HEK293 (cell line): Measurements from ENCODE around the gene OSTC.

Experiments used
- EGR2 ChIP-seq: fragments of 450-650 bp; formaldehyde crosslinking; IDR thresholded peaks from 2 replicates; pipeline ENCODE4 v1.5.1; 2016; ENCODE audit warnings: low read depth, missing biosample characterization, missing genetic modification characterization
- GLI2 ChIP-seq: fragments of 450-650 bp; formaldehyde crosslinking; IDR thresholded peaks from 2 replicates; pipeline ENCODE4; 2017; ENCODE audit warnings: missing biosample characterization, missing genetic modification characterization, low read depth, borderline replicate concordance
- GLIS1 ChIP-seq: fragments of 450-650 bp; formaldehyde crosslinking; IDR thresholded peaks from 2 replicates; pipeline ENCODE4 v1.5.1; 2016; ENCODE audit warnings: missing biosample characterization, missing genetic modification characterization
- GLIS2 ChIP-seq: fragments of 450-650 bp; formaldehyde crosslinking; IDR thresholded peaks from 2 replicates; pipeline ENCODE4 v1.5.1; 2016; ENCODE audit warnings: missing biosample characterization, missing genetic modification characterization
- HOXC10 ChIP-seq: sonication (generic); formaldehyde crosslinking; IDR thresholded peaks from 2 replicates; pipeline ENCODE4 v1.8.1; 2023; ENCODE audit warnings: mild to moderate bottlenecking, missing genetic modification reagents
- HOXD13 ChIP-seq: sonication (generic); formaldehyde crosslinking; IDR thresholded peaks from 2 replicates; pipeline ENCODE4 v1.8.0; 2022; ENCODE audit warnings: missing genetic modification reagents, borderline replicate concordance
- KLF8 ChIP-seq: fragments of 450-650 bp; formaldehyde crosslinking; IDR thresholded peaks from 2 replicates; pipeline ENCODE4 v1.5.1; 2016; ENCODE audit warnings: missing biosample characterization, missing genetic modification characterization
- REPIN1 ChIP-seq: fragments of 450-650 bp; formaldehyde crosslinking; IDR thresholded peaks from 2 replicates; pipeline ENCODE4 v1.5.1; 2017; ENCODE audit warnings: missing biosample characterization, missing genetic modification characterization, low read depth
- ZNF114 ChIP-seq: fragments of 450-650 bp; formaldehyde crosslinking; IDR thresholded peaks from 2 replicates; pipeline ENCODE4 v1.5.0; 2017; ENCODE audit warnings: missing biosample characterization, missing genetic modification characterization
- ZNF155 ChIP-seq: fragments of 450-650 bp; formaldehyde crosslinking; IDR thresholded peaks from 2 replicates; pipeline ENCODE4 v1.5.1; 2016; ENCODE audit warnings: missing biosample characterization, missing genetic modification characterization
- ZNF211 ChIP-seq: fragments of 450-650 bp; formaldehyde crosslinking; IDR thresholded peaks from 2 replicates; pipeline ENCODE4 v1.5.1; 2016; ENCODE audit warnings: low read depth, missing biosample characterization, missing genetic modification characterization
- ZNF24 ChIP-seq: fragments of 450-650 bp; formaldehyde crosslinking; IDR thresholded peaks from 2 replicates; pipeline ENCODE4 v1.5.1; 2016; ENCODE audit warnings: missing biosample characterization, missing genetic modification characterization
- ZNF274 ChIP-seq, 2 experiments: fragments of 200-500 bp in 1 of 2; fragments of 450-650 bp in 1 of 2; sonication (Bioruptor generic) in 1 of 2; formaldehyde crosslinking in 1 of 2; IDR thresholded peaks; 2 replicates each; pipeline versions ENCODE4 v1.5.1 to v1.6.1; 2014 to 2016; ENCODE audit warnings: borderline replicate concordance in 1 of 2, inconsistent platforms in 1 of 2, low read length in 1 of 2, missing biosample characterization in 1 of 2, missing genetic modification characterization in 1 of 2
- ZNF302 ChIP-seq: fragments of 450-650 bp; formaldehyde crosslinking; IDR thresholded peaks from 2 replicates; pipeline ENCODE4 v1.5.1; 2016; ENCODE audit warnings: missing biosample characterization, missing genetic modification characterization, low read depth
- ZNF341 ChIP-seq: fragments of 450-650 bp; formaldehyde crosslinking; IDR thresholded peaks from 2 replicates; pipeline ENCODE4; 2016; ENCODE audit warnings: low read depth, missing biosample characterization, missing genetic modification characterization
- ZNF416 ChIP-seq: fragments of 450-650 bp; formaldehyde crosslinking; IDR thresholded peaks from 2 replicates; pipeline ENCODE4 v1.5.1; 2016; ENCODE audit warnings: missing biosample characterization, missing genetic modification characterization
- ZNF433 ChIP-seq: fragments of 450-650 bp; formaldehyde crosslinking; IDR thresholded peaks from 2 replicates; pipeline ENCODE4 v1.5.1; 2016; ENCODE audit warnings: missing biosample characterization, missing genetic modification characterization, low read depth
- ZNF76 ChIP-seq: fragments of 450-650 bp; formaldehyde crosslinking; IDR thresholded peaks from 2 replicates; pipeline ENCODE4; 2016; ENCODE audit warnings: low read depth, missing biosample characterization, missing genetic modification characterization, borderline replicate concordance
- ZNF830 ChIP-seq: fragments of 450-650 bp; IDR thresholded peaks from 2 replicates; pipeline ENCODE4 v1.5.0; 2018; ENCODE audit warnings: missing biosample characterization, missing genetic modification characterization, low read depth, mild to moderate bottlenecking, moderate library complexity
- ZSCAN30 ChIP-seq: fragments of 450-650 bp; IDR thresholded peaks from 2 replicates; pipeline ENCODE4 v1.5.1; 2018; ENCODE audit warnings: missing biosample characterization, mild to moderate bottlenecking, missing genetic modification characterization, moderate library complexity
- TF ChIP-seq, protein P1 (sequence below): fragments of 450-650 bp; formaldehyde crosslinking; IDR thresholded peaks from 2 replicates; pipeline ENCODE4 v1.5.1; 2016; ENCODE audit warnings: missing biosample characterization, missing genetic modification characterization
- TF ChIP-seq, protein P2 (sequence below): fragments of 450-650 bp; formaldehyde crosslinking; IDR thresholded peaks from 2 replicates; pipeline ENCODE4 v1.5.1; 2016; ENCODE audit warnings: missing biosample characterization, missing genetic modification characterization, low read depth
- TF ChIP-seq, protein P3 (sequence below): fragments of 450-650 bp; formaldehyde crosslinking; IDR thresholded peaks from 2 replicates; pipeline ENCODE4 v1.5.1; 2016; ENCODE audit warnings: missing biosample characterization, missing genetic modification characterization
- TF ChIP-seq, protein P4 (sequence below): fragments of 450-650 bp; formaldehyde crosslinking; IDR thresholded peaks from 2 replicates; pipeline ENCODE4 v1.5.1; 2016; ENCODE audit warnings: missing biosample characterization, missing genetic modification characterization
- TF ChIP-seq, protein P5 (sequence below): fragments of 450-650 bp; formaldehyde crosslinking; IDR thresholded peaks from 2 replicates; pipeline ENCODE4 v1.5.1; 2017; ENCODE audit warnings: missing biosample characterization, missing genetic modification characterization
- TF ChIP-seq, protein P6 (sequence below): fragments of 450-650 bp; formaldehyde crosslinking; IDR thresholded peaks from 2 replicates; pipeline ENCODE4 v1.5.1; 2016; ENCODE audit warnings: missing biosample characterization, missing genetic modification characterization
- TF ChIP-seq, protein P7 (sequence below): fragments of 450-650 bp; IDR thresholded peaks from 2 replicates; pipeline ENCODE4 v1.5.1; 2018; ENCODE audit warnings: missing biosample characterization, mild to moderate bottlenecking, missing genetic modification characterization

OSTC gene

DNA sequence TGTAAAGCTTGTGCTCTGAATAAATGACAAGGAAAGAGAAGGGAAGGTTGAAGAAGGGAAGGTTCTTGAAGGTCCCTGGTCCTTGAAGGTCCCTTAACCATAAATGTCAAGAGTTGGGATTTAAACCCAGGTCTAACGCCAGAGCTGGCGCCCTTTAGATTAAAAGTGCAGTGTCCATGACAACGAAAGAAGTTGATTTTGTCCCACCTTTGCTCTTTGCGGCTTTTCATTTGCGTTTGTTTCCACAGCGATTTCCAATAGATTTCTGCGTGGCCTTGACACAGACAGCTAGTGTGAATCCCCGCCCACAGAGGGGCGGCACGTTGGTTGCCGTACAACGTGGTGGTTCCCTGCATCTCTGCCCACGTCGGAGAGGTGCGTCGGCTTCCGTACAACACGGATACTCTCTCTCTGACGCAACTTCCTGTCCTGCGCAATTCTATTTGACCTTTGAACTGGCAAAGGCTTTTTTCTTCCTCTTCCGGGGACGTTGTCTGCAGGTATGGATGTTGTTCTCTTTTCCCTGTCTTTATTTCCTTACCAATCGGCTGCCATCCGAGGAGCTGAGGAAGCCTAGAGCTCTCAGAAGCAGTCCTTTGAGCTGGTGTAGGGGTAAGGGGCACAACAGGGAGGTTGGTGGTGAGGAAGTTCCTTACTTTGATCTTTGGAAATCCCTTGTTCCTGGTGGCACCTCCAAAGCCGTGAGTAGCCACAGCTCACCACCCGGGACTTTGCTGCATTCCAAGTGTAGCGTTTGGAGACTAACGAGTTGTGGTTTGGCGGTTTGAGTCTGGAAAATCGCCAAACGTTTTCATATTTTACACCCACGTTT, 30.1 kb upstream of the OSTC start, which contains the start of gene RPL34 (continued):
- TF ChIP-seq, protein P1, sequence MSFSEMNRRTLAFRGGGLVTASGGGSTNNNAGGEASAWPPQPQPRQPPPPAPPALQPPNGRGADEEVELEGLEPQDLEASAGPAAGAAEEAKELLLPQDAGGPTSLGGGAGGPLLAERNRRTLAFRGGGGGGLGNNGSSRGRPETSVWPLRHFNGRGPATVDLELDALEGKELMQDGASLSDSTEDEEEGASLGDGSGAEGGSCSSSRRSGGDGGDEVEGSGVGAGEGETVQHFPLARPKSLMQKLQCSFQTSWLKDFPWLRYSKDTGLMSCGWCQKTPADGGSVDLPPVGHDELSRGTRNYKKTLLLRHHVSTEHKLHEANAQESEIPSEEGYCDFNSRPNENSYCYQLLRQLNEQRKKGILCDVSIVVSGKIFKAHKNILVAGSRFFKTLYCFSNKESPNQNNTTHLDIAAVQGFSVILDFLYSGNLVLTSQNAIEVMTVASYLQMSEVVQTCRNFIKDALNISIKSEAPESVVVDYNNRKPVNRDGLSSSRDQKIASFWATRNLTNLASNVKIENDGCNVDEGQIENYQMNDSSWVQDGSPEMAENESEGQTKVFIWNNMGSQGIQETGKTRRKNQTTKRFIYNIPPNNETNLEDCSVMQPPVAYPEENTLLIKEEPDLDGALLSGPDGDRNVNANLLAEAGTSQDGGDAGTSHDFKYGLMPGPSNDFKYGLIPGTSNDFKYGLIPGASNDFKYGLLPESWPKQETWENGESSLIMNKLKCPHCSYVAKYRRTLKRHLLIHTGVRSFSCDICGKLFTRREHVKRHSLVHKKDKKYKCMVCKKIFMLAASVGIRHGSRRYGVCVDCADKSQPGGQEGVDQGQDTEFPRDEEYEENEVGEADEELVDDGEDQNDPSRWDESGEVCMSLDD (tag by site-specific recombination): no peak
- no peak for TF ChIP-seq REPIN1 (tag by site-specific recombination)
- no peak for TF ChIP-seq ZNF211 (tag by site-specific recombination)
- TF ChIP-seq GLIS2: no peak
- TF ChIP-seq, protein P2, sequence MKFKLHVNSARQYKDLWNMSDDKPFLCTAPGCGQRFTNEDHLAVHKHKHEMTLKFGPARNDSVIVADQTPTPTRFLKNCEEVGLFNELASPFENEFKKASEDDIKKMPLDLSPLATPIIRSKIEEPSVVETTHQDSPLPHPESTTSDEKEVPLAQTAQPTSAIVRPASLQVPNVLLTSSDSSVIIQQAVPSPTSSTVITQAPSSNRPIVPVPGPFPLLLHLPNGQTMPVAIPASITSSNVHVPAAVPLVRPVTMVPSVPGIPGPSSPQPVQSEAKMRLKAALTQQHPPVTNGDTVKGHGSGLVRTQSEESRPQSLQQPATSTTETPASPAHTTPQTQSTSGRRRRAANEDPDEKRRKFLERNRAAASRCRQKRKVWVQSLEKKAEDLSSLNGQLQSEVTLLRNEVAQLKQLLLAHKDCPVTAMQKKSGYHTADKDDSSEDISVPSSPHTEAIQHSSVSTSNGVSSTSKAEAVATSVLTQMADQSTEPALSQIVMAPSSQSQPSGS (tag by site-specific recombination): no peak
- no peak for TF ChIP-seq ZNF302
- no peak for TF ChIP-seq ZNF341 (tag by site-specific recombination)
- TF ChIP-seq GLIS1 (tag by site-specific recombination): no peak
- TF ChIP-seq, protein P3, sequence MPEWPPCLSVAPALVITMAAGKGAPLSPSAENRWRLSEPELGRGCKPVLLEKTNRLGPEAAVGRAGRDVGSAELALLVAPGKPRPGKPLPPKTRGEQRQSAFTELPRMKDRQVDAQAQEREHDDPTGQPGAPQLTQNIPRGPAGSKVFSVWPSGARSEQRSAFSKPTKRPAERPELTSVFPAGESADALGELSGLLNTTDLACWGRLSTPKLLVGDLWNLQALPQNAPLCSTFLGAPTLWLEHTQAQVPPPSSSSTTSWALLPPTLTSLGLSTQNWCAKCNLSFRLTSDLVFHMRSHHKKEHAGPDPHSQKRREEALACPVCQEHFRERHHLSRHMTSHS (tag by site-specific recombination): no peak
- TF ChIP-seq ZNF76 (tag by site-specific recombination): no peak; the same call in 1 of the 2 replicates
- TF ChIP-seq ZNF433: no peak
- TF ChIP-seq, protein P4, sequence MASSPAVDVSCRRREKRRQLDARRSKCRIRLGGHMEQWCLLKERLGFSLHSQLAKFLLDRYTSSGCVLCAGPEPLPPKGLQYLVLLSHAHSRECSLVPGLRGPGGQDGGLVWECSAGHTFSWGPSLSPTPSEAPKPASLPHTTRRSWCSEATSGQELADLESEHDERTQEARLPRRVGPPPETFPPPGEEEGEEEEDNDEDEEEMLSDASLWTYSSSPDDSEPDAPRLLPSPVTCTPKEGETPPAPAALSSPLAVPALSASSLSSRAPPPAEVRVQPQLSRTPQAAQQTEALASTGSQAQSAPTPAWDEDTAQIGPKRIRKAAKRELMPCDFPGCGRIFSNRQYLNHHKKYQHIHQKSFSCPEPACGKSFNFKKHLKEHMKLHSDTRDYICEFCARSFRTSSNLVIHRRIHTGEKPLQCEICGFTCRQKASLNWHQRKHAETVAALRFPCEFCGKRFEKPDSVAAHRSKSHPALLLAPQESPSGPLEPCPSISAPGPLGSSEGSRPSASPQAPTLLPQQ (tag by site-specific recombination): 0 out of 2 replicates have a peak, but pooled peaks have one; percentile 44
- TF ChIP-seq, protein P5, sequence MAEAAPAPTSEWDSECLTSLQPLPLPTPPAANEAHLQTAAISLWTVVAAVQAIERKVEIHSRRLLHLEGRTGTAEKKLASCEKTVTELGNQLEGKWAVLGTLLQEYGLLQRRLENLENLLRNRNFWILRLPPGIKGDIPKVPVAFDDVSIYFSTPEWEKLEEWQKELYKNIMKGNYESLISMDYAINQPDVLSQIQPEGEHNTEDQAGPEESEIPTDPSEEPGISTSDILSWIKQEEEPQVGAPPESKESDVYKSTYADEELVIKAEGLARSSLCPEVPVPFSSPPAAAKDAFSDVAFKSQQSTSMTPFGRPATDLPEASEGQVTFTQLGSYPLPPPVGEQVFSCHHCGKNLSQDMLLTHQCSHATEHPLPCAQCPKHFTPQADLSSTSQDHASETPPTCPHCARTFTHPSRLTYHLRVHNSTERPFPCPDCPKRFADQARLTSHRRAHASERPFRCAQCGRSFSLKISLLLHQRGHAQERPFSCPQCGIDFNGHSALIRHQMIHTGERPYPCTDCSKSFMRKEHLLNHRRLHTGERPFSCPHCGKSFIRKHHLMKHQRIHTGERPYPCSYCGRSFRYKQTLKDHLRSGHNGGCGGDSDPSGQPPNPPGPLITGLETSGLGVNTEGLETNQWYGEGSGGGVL (tag by site-specific recombination): no peak
- no peak for TF ChIP-seq ZNF416 (tag by site-specific recombination)
- no peak for TF ChIP-seq ZNF830 (tag by site-specific recombination)
- no peak for TF ChIP-seq ZNF24 (tag by site-specific recombination)
- no peak for TF ChIP-seq ZNF274 (IDR thresholded peaks at IDR 0.05; ENCODE audit: low read length)
- no peak for TF ChIP-seq ZNF274 (tag by site-specific recombination; IDR thresholded peaks at IDR 0.05; ENCODE audit: borderline replicate concordance)
- TF ChIP-seq KLF8 (tag by site-specific recombination): peak; percentile 44; the same call in 1 of the 2 replicates
- TF ChIP-seq EGR2 (tag by site-specific recombination): peak; percentile 71
- TF ChIP-seq GLI2 (tag by site-specific recombination): no peak
- no peak for TF ChIP-seq ZNF155
- TF ChIP-seq, protein P6, sequence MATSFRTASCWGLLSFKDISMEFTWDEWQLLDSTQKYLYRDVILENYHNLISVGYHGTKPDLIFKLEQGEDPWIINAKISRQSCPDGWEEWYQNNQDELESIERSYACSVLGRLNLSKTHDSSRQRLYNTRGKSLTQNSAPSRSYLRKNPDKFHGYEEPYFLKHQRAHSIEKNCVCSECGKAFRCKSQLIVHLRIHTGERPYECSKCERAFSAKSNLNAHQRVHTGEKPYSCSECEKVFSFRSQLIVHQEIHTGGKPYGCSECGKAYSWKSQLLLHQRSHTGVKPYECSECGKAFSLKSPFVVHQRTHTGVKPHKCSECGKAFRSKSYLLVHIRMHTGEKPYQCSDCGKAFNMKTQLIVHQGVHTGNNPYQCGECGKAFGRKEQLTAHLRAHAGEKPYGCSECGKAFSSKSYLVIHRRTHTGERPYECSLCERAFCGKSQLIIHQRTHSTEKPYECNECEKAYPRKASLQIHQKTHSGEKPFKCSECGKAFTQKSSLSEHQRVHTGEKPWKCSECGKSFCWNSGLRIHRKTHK (tag by site-specific recombination): no peak
- TF ChIP-seq ZNF114 (tag by site-specific recombination): no peak
- TF ChIP-seq, protein P7, sequence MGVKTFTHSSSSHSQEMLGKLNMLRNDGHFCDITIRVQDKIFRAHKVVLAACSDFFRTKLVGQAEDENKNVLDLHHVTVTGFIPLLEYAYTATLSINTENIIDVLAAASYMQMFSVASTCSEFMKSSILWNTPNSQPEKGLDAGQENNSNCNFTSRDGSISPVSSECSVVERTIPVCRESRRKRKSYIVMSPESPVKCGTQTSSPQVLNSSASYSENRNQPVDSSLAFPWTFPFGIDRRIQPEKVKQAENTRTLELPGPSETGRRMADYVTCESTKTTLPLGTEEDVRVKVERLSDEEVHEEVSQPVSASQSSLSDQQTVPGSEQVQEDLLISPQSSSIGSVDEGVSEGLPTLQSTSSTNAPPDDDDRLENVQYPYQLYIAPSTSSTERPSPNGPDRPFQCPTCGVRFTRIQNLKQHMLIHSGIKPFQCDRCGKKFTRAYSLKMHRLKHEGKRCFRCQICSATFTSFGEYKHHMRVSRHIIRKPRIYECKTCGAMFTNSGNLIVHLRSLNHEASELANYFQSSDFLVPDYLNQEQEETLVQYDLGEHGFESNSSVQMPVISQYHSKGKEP: no peak
- no peak for TF ChIP-seq HOXD13 (CRISPR knock-in tag)
- peak; percentile 50; the same call in 1 of the 2 replicates for TF ChIP-seq ZSCAN30 (tag by site-specific recombination)
- TF ChIP-seq HOXC10: no peak
